ENCODE data around the gene NAV2. TPM values are rescaled to one million over a fixed set of nuclear protein-coding genes. Genes with fewer than 3 reads are reported as not detected.

The NAV2 gene
- total RNA-seq, 1 experiment from 2014 or later, result 22.7 TPM

GRCh38 chr11:19929147-19929546, 216.5 kb downstream of the NAV2 start:
- Histone ChIP-seq H3K27me3 (ENCODE audit: control insufficient read depth, insufficient read depth, low read length) (no peaks in the 10 kb centered on the region), H3K4me1 (ENCODE audit: control insufficient read depth, insufficient read depth, low read length) (no peaks in the 10 kb centered on the region), H3K4me3 (ENCODE audit: low read depth in 2 of 2, low read length in 2 of 2) (no peak overlapping the region), H3K27ac (ENCODE audit: low read length) (no peak overlapping the region), H3K9me3 (ENCODE audit: control insufficient read depth, insufficient read depth, low read depth, low read length) (no peaks in the 10 kb centered on the region), H3K36me3 (ENCODE audit: control insufficient read depth, insufficient read depth, low read length) (no peaks in the 10 kb centered on the region)
- ATAC-seq (no peak), DNase-seq (ENCODE audit: low read depth, low spot score) (no peak)
- TF ChIP-seq POLR2AphosphoS5 (IDR thresholded peaks at IDR 0.05; ENCODE audit: low read depth, low read length), result no peak
- no peak for TF ChIP-seq SIN3A (IDR thresholded peaks at IDR 0.05; ENCODE audit: borderline replicate concordance, insufficient read depth, low read depth, low read length)
- no peak for TF ChIP-seq CTCF (IDR thresholded peaks at IDR 0.05)
- TF ChIP-seq TCF7L2 (IDR thresholded peaks at IDR 0.05; ENCODE audit: low read depth, low read length), result no peak
- TF ChIP-seq REST (IDR thresholded peaks at IDR 0.05; ENCODE audit: insufficient read depth in 1 of 2, low read depth in 2 of 2, low read length in 1 of 2), result no peak
- intact Hi-C loops (cut with micrococcal nuclease; ENCODE audit: unreplicated experiment), result no loop called here
- BruUV-seq (replicated peaks), result no TSS peak
- ChIA-PET POLR2A (no interaction called here), CTCF (no interaction called here)
- in situ Hi-C loops (cut with HindIII; ENCODE audit: low pct_unique_long_range_greater_than_20kb, low sequenced_read_pairs), result no loop called here

- in situ Hi-C loops (cut with HindIII; ENCODE audit: low pct_unique_long_range_greater_than_20kb, low sequenced_read_pairs), result no loop called here
- intact Hi-C loops (cut with micrococcal nuclease; ENCODE audit: unreplicated experiment), result no loop called here
- no peaks in the 10 kb centered on the region for H3K9me3 ChIP-seq (ENCODE audit: control insufficient read depth, insufficient read depth, low read depth, low read length)
- no peak overlapping the region for H3K27ac ChIP-seq (ENCODE audit: low read length)
- no peaks in the 10 kb centered on the region for H3K4me1 ChIP-seq (ENCODE audit: control insufficient read depth, insufficient read depth, low read length)
- CTCF ChIA-PET, result no interaction called here
- H3K36me3 ChIP-seq (ENCODE audit: control insufficient read depth, insufficient read depth, low read length), result no peaks in the 10 kb centered on the region
- TF ChIP-seq SIN3A (IDR thresholded peaks at IDR 0.05; ENCODE audit: borderline replicate concordance, insufficient read depth, low read depth, low read length), result no peak
- TF ChIP-seq CTCF (IDR thresholded peaks at IDR 0.05), result no peak
- TF ChIP-seq REST (IDR thresholded peaks at IDR 0.05; ENCODE audit: insufficient read depth in 1 of 2, low read depth in 2 of 2, low read length in 1 of 2), result no peak
- TF ChIP-seq TCF7L2 (IDR thresholded peaks at IDR 0.05; ENCODE audit: low read depth, low read length), result no peak
- TF ChIP-seq POLR2AphosphoS5 (IDR thresholded peaks at IDR 0.05; ENCODE audit: low read depth, low read length), result no peak
- DNase-seq (ENCODE audit: low read depth, low spot score), result no peak
- no peaks in the 10 kb centered on the region for H3K27me3 ChIP-seq (ENCODE audit: control insufficient read depth, insufficient read depth, low read length)
- ATAC-seq, result no peak
- BruUV-seq (replicated peaks), result no TSS peak
- POLR2A ChIA-PET, result no interaction called here
- H3K4me3 ChIP-seq (ENCODE audit: low read depth in 2 of 2, low read length in 2 of 2), result no peak overlapping the region
These were observed 217.0 kb downstream of the NAV2 start for GRCh38 chr11:19929655-19930054.
